Osteocyte (in vitro differentiated cells): ENCODE measurements around the gene PYROXD2. TPM values are rescaled to one million over a fixed set of nuclear protein-coding genes. Genes with fewer than 3 reads are reported as not detected.

Source experiments
- DNase-seq: peaks from one replicate; pipeline ENCODE4 v3.0.0; 2021; ENCODE audit warnings: mixed read lengths; ENCODE audit not compliant: unreplicated experiment; ENCODE audit errors: extremely low spot score
- H3K27ac Mint-ChIP-seq: one replicate; pipeline ENCODE4 v1.8.0; 2021; ENCODE audit warnings: mild to moderate bottlenecking, mixed read lengths; ENCODE audit not compliant: unreplicated experiment
- H3K27me3 Mint-ChIP-seq: one replicate; pipeline ENCODE4 v1.8.0; 2021; ENCODE audit warnings: mixed read lengths; ENCODE audit not compliant: unreplicated experiment
- H3K36me3 Mint-ChIP-seq: one replicate; pipeline ENCODE4 v1.8.0; 2021; ENCODE audit warnings: mixed read lengths; ENCODE audit not compliant: unreplicated experiment
- H3K4me1 Mint-ChIP-seq: one replicate; pipeline ENCODE4 v1.8.0; 2021; ENCODE audit warnings: mixed read lengths; ENCODE audit not compliant: unreplicated experiment
- H3K4me3 Mint-ChIP-seq: one replicate; pipeline ENCODE4 v1.8.0; 2021; ENCODE audit warnings: mild to moderate bottlenecking, moderate library complexity, mixed read lengths; ENCODE audit not compliant: unreplicated experiment
- H3K9me3 Mint-ChIP-seq: one replicate; pipeline ENCODE4 v1.8.0; 2021; ENCODE audit warnings: mixed read lengths; ENCODE audit not compliant: unreplicated experiment
- total RNA-seq: library from RNA; stranded (reverse); gene quantifications from 2 replicates; pipeline ENCODE4 v1.2.1, GENCODE V29; 2021
- TF ChIP-seq, protein P1 (sequence below): fragments of 200-600 bp; sonication (generic); IDR thresholded peaks from 2 replicates; pipeline ENCODE4 v1.5.0; 2021; ENCODE audit warnings: antibody characterized with exemption, mild to moderate bottlenecking, moderate library complexity

Gene PYROXD2
- total RNA-seq, 1 donor from 2014 or later: 4.6 TPM

DNA sequence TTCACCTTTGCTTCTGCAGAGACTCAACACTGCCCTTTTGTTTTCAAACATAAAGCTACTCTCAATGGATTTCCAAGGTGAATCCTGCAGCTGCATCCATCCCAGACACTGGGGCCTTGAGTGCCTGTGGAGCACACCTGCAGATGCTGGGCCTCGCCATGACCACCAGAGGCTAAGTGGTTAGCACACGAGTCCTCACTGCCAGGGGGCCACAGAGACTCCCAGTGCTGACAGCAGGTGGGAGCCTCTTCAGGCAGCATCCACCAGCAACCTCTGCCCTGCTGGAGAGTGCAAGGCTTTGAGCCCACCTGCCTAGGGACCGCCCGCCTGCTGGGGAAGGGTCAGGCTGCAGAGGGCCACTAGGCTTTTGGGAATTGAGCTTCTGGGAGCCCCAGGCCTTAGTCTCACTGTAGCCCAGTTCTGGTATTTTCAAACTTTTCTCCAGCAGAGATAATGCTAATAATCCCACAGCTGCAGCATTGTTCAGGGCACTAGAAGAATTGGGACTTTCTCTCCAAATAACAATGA, 41.1 kb upstream of the PYROXD2 start:
- Mint-ChIP-seq H3K4me3 (no peak overlapping the region), H3K9me3 (no peaks in the 10 kb centered on the region), H3K27ac (no peak overlapping the region), H3K27me3 (peaks cover 18% of the 10 kb centered on the region), H3K36me3 (no peaks in the 10 kb centered on the region), H3K4me1 (peaks cover 10% of the 10 kb centered on the region)
- DNase-seq: no peak
- TF ChIP-seq, protein P1, sequence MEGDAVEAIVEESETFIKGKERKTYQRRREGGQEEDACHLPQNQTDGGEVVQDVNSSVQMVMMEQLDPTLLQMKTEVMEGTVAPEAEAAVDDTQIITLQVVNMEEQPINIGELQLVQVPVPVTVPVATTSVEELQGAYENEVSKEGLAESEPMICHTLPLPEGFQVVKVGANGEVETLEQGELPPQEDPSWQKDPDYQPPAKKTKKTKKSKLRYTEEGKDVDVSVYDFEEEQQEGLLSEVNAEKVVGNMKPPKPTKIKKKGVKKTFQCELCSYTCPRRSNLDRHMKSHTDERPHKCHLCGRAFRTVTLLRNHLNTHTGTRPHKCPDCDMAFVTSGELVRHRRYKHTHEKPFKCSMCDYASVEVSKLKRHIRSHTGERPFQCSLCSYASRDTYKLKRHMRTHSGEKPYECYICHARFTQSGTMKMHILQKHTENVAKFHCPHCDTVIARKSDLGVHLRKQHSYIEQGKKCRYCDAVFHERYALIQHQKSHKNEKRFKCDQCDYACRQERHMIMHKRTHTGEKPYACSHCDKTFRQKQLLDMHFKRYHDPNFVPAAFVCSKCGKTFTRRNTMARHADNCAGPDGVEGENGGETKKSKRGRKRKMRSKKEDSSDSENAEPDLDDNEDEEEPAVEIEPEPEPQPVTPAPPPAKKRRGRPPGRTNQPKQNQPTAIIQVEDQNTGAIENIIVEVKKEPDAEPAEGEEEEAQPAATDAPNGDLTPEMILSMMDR: no peak

DNA sequence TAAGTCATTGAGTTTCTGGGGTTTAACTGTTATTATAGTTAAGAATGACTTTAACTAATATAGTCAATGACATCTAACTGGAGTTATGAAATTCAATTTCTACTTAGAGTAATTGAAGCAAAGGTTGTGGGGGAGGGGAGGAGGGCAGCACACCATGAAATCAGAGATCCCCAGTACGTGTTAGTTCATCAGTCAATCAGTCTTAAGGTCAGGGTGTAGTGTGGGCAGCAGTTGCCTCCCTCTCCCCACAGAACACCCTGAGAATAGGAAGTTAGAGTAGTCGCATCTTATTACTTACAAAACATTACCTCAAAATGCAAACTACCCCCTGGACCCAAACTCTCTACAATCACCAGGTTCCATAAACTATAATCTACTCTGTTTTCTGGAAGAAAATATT, 38.7 kb upstream of the PYROXD2 start:
- H3K4me3 Mint-ChIP-seq: no peak overlapping the region
- TF ChIP-seq, protein P1: no peak
- H3K27me3 Mint-ChIP-seq: peaks cover 30% of the 10 kb centered on the region
- H3K9me3 Mint-ChIP-seq: no peaks in the 10 kb centered on the region
- no peak for DNase-seq
- peaks cover 4% of the 10 kb centered on the region for H3K4me1 Mint-ChIP-seq
- H3K36me3 Mint-ChIP-seq: no peaks in the 10 kb centered on the region
- H3K27ac Mint-ChIP-seq: no peak overlapping the region

DNA sequence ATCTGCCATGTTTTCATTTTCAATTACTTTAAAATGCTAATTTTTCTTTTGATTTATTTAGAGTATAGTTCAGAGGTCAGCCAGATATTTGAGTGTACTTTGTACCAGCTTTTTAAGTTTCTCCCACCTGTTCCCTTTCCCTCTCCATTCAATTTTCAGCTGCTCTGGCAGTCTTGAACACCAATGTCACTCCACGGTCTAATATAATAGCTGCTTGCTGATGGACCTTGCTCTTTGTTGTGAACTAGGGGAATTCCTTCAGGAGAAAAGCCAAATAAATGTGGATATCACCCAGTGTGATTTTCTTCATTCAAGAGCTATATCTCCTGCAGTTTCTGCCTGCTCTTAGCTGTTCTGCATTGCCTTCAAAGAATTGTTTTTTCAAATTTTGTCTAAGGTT, 35.6 kb upstream of the PYROXD2 start:
- peaks cover 26% of the 10 kb centered on the region for H3K27me3 Mint-ChIP-seq
- TF ChIP-seq, protein P1: no peak
- no peak for DNase-seq
- H3K4me3 Mint-ChIP-seq: no peak overlapping the region
- no peaks in the 10 kb centered on the region for H3K36me3 Mint-ChIP-seq
- no peak overlapping the region for H3K27ac Mint-ChIP-seq
- H3K4me1 Mint-ChIP-seq: peaks cover 12% of the 10 kb centered on the region
- H3K9me3 Mint-ChIP-seq: no peaks in the 10 kb centered on the region

DNA sequence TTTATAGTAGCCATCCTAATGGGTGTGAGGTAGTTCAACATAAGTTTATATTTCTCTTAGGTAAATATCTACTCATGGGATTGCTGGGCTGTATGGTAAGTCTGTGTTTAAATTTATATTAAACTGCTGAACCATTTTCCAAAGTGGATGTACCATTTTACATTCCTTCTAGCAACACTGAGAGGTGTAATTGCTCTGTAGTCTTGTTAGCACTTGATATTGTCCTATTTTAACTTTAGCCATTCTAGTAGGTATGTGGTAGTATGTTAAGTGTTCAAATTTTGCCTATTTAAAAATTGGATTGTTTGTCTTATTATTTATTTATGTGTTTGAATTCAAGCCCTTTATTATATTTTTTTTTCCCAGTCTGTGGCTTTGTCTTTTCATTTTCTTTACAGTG, 34.3 kb upstream of the PYROXD2 start:
- TF ChIP-seq, protein P1: no peak
- no peaks in the 10 kb centered on the region for H3K9me3 Mint-ChIP-seq
- peaks cover 14% of the 10 kb centered on the region for H3K4me1 Mint-ChIP-seq
- peaks cover 26% of the 10 kb centered on the region for H3K27me3 Mint-ChIP-seq
- H3K27ac Mint-ChIP-seq: no peak overlapping the region
- DNase-seq: no peak
- H3K36me3 Mint-ChIP-seq: peaks cover 8% of the 10 kb centered on the region
- H3K4me3 Mint-ChIP-seq: no peak overlapping the region

DNA sequence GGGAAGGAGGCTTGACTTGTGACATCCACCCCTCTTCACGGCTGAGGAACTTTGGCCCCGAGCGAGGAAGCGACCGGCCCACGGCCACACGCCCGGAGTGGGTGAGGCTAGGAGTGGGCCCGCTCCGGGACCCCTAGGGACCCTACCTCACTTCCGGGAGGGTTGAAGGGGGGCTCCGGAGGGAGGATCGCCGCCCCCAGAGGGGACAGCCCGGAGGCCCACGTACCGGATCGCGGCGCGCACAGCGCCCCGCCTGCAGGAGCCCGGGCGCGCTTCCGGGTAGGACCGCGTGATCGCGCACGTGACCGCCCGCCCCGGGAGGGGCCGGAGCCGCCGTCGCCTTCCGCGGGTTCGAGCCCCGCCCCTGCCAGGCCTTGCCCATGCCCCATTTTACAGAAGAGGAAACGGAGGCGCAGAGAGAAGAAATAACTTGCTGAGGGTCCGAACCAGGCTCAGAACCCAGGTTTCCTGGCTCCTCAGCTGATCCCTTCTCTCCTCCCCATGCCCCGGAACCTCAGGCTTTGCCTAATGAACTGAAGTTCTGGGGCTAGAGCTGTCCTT, 31.8 kb upstream of the PYROXD2 start, which contains the start of gene HPS1:
HPS1 (minus strand) TSS at position 275 of the 561 bp plus-strand sequence. CDS start 3,695 bp downstream, outside the sequence.
- peak; percentile 93 for DNase-seq
- H3K4me3 Mint-ChIP-seq: peak within 1 kb of the TSS; percentile 79
- H3K27ac Mint-ChIP-seq: peak within 1 kb of the TSS; percentile 86
- TF ChIP-seq, protein P1: peak; percentile 16
- H3K27me3 Mint-ChIP-seq: peaks cover 13% of the 10 kb centered on the region
- peaks cover 16% of the 10 kb centered on the region for H3K4me1 Mint-ChIP-seq
- H3K36me3 Mint-ChIP-seq: peaks cover 19% of the 10 kb centered on the region
- no peaks in the 10 kb centered on the region for H3K9me3 Mint-ChIP-seq
